ENCODE results near the gene FOXN1. TPM values are rescaled to one million over a fixed set of nuclear protein-coding genes. Genes with fewer than 3 reads are reported as not detected.

FOXN1 gene
- polyA plus RNA-seq, 2 donors: 8.8 to 10.6 TPM

- Histone ChIP-seq H3K4me3 (ENCODE audit: low read depth in 1 of 2, low read length in 2 of 2) (no peak overlapping the region), H3K4me1 (ENCODE audit: control insufficient read depth in 2 of 2, insufficient read depth in 2 of 2, low read length in 1 of 2) (peaks cover 8 to 58% of the 10 kb centered on the region in 2 donors), H3K27ac (ENCODE audit: low read depth in 2 of 2, low read length in 1 of 2) (peak overlapping the region; percentile 76 to 95), H3K36me3 (ENCODE audit: control insufficient read depth in 2 of 2, insufficient read depth in 2 of 2, low read length in 1 of 2) (peaks cover 0 to 2% of the 10 kb centered on the region in 2 donors), H3K27me3 (ENCODE audit: control insufficient read depth in 1 of 2, insufficient read depth in 2 of 2, low read length in 2 of 2) (no peaks in the 10 kb centered on the region), H3K9me3 (ENCODE audit: control insufficient read depth in 2 of 2, insufficient read depth in 1 of 2, low read depth in 1 of 2, low read length in 1 of 2) (no peaks in the 10 kb centered on the region)
- WGBS, 2 donors: 86 to 89% methylated on average over 3 of the region's 3 CpGs
These were observed 22.9 kb downstream of the FOXN1 start for GRCh38 chr17:28529013-28529400.

GRCh38 chr17:28530250-28530649 lies 24.1 kb downstream of the FOXN1 start:
- Histone ChIP-seq H3K9me3 (ENCODE audit: control insufficient read depth in 2 of 2, insufficient read depth in 1 of 2, low read depth in 1 of 2, low read length in 1 of 2) (no peaks in the 10 kb centered on the region), H3K27me3 (ENCODE audit: control insufficient read depth in 1 of 2, insufficient read depth in 2 of 2, low read length in 2 of 2) (no peaks in the 10 kb centered on the region), H3K36me3 (ENCODE audit: control insufficient read depth in 2 of 2, insufficient read depth in 2 of 2, low read length in 1 of 2) (peaks cover 0 to 4% of the 10 kb centered on the region in 2 donors), H3K4me1 (ENCODE audit: control insufficient read depth in 2 of 2, insufficient read depth in 2 of 2, low read length in 1 of 2) (peaks cover 5 to 58% of the 10 kb centered on the region in 2 donors), H3K4me3 (ENCODE audit: low read depth in 1 of 2, low read length in 2 of 2) (no peak overlapping the region), H3K27ac (ENCODE audit: low read depth in 2 of 2, low read length in 1 of 2) (no peak overlapping the region)
- 86 to 90% methylated on average over 4 of the region's 4 CpGs for WGBS, 2 donors

GRCh38 chr17:28530926-28531325 lies 24.8 kb downstream of the FOXN1 start:
- peaks cover 5 to 52% of the 10 kb centered on the region in 2 donors for H3K4me1 ChIP-seq (ENCODE audit: control insufficient read depth in 2 of 2, insufficient read depth in 2 of 2, low read length in 1 of 2)
- H3K9me3 ChIP-seq (ENCODE audit: control insufficient read depth in 2 of 2, insufficient read depth in 1 of 2, low read depth in 1 of 2, low read length in 1 of 2): no peaks in the 10 kb centered on the region
- no peak overlapping the region for H3K4me3 ChIP-seq (ENCODE audit: low read depth in 1 of 2, low read length in 2 of 2)
- 69 to 72% methylated on average over 7 of the region's 7 CpGs for WGBS, 2 donors
- no peak overlapping the region for H3K27ac ChIP-seq (ENCODE audit: low read depth in 2 of 2, low read length in 1 of 2)
- H3K27me3 ChIP-seq (ENCODE audit: control insufficient read depth in 1 of 2, insufficient read depth in 2 of 2, low read length in 2 of 2): no peaks in the 10 kb centered on the region
- peaks cover 0 to 4% of the 10 kb centered on the region in 2 donors for H3K36me3 ChIP-seq (ENCODE audit: control insufficient read depth in 2 of 2, insufficient read depth in 2 of 2, low read length in 1 of 2)

- peak overlapping the region; percentile 67 to 85 for H3K27ac ChIP-seq (ENCODE audit: low read depth in 2 of 2, low read length in 1 of 2)
- no peak overlapping the region for H3K4me3 ChIP-seq (ENCODE audit: low read depth in 1 of 2, low read length in 2 of 2)
- 65% methylated on average over 7 of the region's 7 CpGs for WGBS, 2 donors
- H3K9me3 ChIP-seq (ENCODE audit: control insufficient read depth in 2 of 2, insufficient read depth in 1 of 2, low read depth in 1 of 2, low read length in 1 of 2): no peaks in the 10 kb centered on the region
- peaks cover 0 to 4% of the 10 kb centered on the region in 2 donors for H3K36me3 ChIP-seq (ENCODE audit: control insufficient read depth in 2 of 2, insufficient read depth in 2 of 2, low read length in 1 of 2)
- peaks cover 0 to 40% of the 10 kb centered on the region in 2 donors for H3K4me1 ChIP-seq (ENCODE audit: control insufficient read depth in 2 of 2, insufficient read depth in 2 of 2, low read length in 1 of 2)
- H3K27me3 ChIP-seq (ENCODE audit: control insufficient read depth in 1 of 2, insufficient read depth in 2 of 2, low read length in 2 of 2): no peaks in the 10 kb centered on the region
These were observed 26.2 kb downstream of the FOXN1 start for GRCh38 chr17:28532050-28532960.

GRCh38 chr17:28533091-28533807 lies 27.1 kb downstream of the FOXN1 start:
- H3K27me3 ChIP-seq (ENCODE audit: control insufficient read depth in 1 of 2, insufficient read depth in 2 of 2, low read length in 2 of 2): no peaks in the 10 kb centered on the region
- peak overlapping the region in 1 of 2 donors; percentile 5 for H3K4me3 ChIP-seq (ENCODE audit: low read depth in 1 of 2, low read length in 2 of 2)
- 49 to 59% methylated on average over 16 of the region's 16 CpGs for WGBS, 2 donors
- no peaks in the 10 kb centered on the region for H3K9me3 ChIP-seq (ENCODE audit: control insufficient read depth in 2 of 2, insufficient read depth in 1 of 2, low read depth in 1 of 2, low read length in 1 of 2)
- H3K4me1 ChIP-seq (ENCODE audit: control insufficient read depth in 2 of 2, insufficient read depth in 2 of 2, low read length in 1 of 2): peaks cover 0 to 34% of the 10 kb centered on the region in 2 donors
- H3K27ac ChIP-seq (ENCODE audit: low read depth in 2 of 2, low read length in 1 of 2): peak overlapping the region; percentile 67 to 85
- H3K36me3 ChIP-seq (ENCODE audit: control insufficient read depth in 2 of 2, insufficient read depth in 2 of 2, low read length in 1 of 2): peaks cover 0 to 4% of the 10 kb centered on the region in 2 donors

- no peak overlapping the region for H3K27ac ChIP-seq (ENCODE audit: low read depth in 2 of 2, low read length in 1 of 2)
- H3K27me3 ChIP-seq (ENCODE audit: control insufficient read depth in 1 of 2, insufficient read depth in 2 of 2, low read length in 2 of 2): no peaks in the 10 kb centered on the region
- no peak overlapping the region for H3K4me3 ChIP-seq (ENCODE audit: low read depth in 1 of 2, low read length in 2 of 2)
- peaks cover 0 to 24% of the 10 kb centered on the region in 2 donors for H3K4me1 ChIP-seq (ENCODE audit: control insufficient read depth in 2 of 2, insufficient read depth in 2 of 2, low read length in 1 of 2)
- WGBS, 2 donors: 73 to 82% methylated on average over 11 of the region's 11 CpGs
- H3K9me3 ChIP-seq (ENCODE audit: control insufficient read depth in 2 of 2, insufficient read depth in 1 of 2, low read depth in 1 of 2, low read length in 1 of 2): no peaks in the 10 kb centered on the region
- peaks cover 0 to 4% of the 10 kb centered on the region in 2 donors for H3K36me3 ChIP-seq (ENCODE audit: control insufficient read depth in 2 of 2, insufficient read depth in 2 of 2, low read length in 1 of 2)
These were observed 28.7 kb downstream of the FOXN1 start for GRCh38 chr17:28534740-28535375.

- no peaks in the 10 kb centered on the region for H3K9me3 ChIP-seq (ENCODE audit: control insufficient read depth in 2 of 2, insufficient read depth in 1 of 2, low read depth in 1 of 2, low read length in 1 of 2)
- H3K36me3 ChIP-seq (ENCODE audit: control insufficient read depth in 2 of 2, insufficient read depth in 2 of 2, low read length in 1 of 2): peaks cover 0 to 3% of the 10 kb centered on the region in 2 donors
- 52 to 70% methylated on average over 9 of the region's 9 CpGs for WGBS, 2 donors
These were observed 30.5 kb downstream of the FOXN1 start for GRCh38 chr17:28536532-28537218.

GRCh38 chr17:28537219-28537610 lies 31.1 kb downstream of the FOXN1 start:
- WGBS, 2 donors: 66 to 76% methylated on average over 12 of the region's 12 CpGs
- peaks cover 0 to 22% of the 10 kb centered on the region in 2 donors for H3K4me1 ChIP-seq (ENCODE audit: control insufficient read depth in 2 of 2, insufficient read depth in 2 of 2, low read length in 1 of 2)
- no peaks in the 10 kb centered on the region for H3K9me3 ChIP-seq (ENCODE audit: control insufficient read depth in 2 of 2, insufficient read depth in 1 of 2, low read depth in 1 of 2, low read length in 1 of 2)
- no peak overlapping the region for H3K27ac ChIP-seq (ENCODE audit: low read depth in 2 of 2, low read length in 1 of 2)
- H3K36me3 ChIP-seq (ENCODE audit: control insufficient read depth in 2 of 2, insufficient read depth in 2 of 2, low read length in 1 of 2): peaks cover 0 to 3% of the 10 kb centered on the region in 2 donors
- no peak overlapping the region for H3K4me3 ChIP-seq (ENCODE audit: low read depth in 1 of 2, low read length in 2 of 2)
- H3K27me3 ChIP-seq (ENCODE audit: control insufficient read depth in 1 of 2, insufficient read depth in 2 of 2, low read length in 2 of 2): no peaks in the 10 kb centered on the region

More at GRCh38 chr17:28536532-28537218, 30.5 kb downstream of the FOXN1 start:
- H3K4me3 ChIP-seq (ENCODE audit: low read depth in 1 of 2, low read length in 2 of 2): no peak overlapping the region
- H3K27me3 ChIP-seq (ENCODE audit: control insufficient read depth in 1 of 2, insufficient read depth in 2 of 2, low read length in 2 of 2): no peaks in the 10 kb centered on the region
- H3K27ac ChIP-seq (ENCODE audit: low read depth in 2 of 2, low read length in 1 of 2): no peak overlapping the region
- H3K4me1 ChIP-seq (ENCODE audit: control insufficient read depth in 2 of 2, insufficient read depth in 2 of 2, low read length in 1 of 2): peaks cover 0 to 24% of the 10 kb centered on the region in 2 donors

All from esophagus (tissue), 2 donors.